Fibroblast of lung (primary cell): Measurements from ENCODE around the gene ERAP2. TPM values are rescaled to one million over a fixed set of nuclear protein-coding genes. Genes with fewer than 3 reads are reported as not detected.
A peak's percentile ranks its signal among the peaks of the same experiment; 100 is the strongest.

ENCODE experiments used
- DNase-seq, 2 donors: peaks; one replicate each; pipeline versions ENCODE4 v3.0.0 to v3.0.0-alpha.2; 2010; ENCODE audit warnings: low read depth in 2 of 2
- H2AFZ ChIP-seq: 2 replicates; pipeline ENCODE4 v1.5.1; 2012; ENCODE audit warnings: low read length, control low read depth, inconsistent platforms
- H3K27ac ChIP-seq: 2 replicates; pipeline ENCODE4 v1.5.1; 2011; ENCODE audit warnings: low read length, control low read depth; ENCODE audit not compliant: insufficient read depth
- H3K27me3 ChIP-seq: 2 replicates; pipeline ENCODE4 v1.5.1; 2011; ENCODE audit warnings: mild to moderate bottlenecking, low read length; ENCODE audit not compliant: control insufficient read depth, insufficient read depth
- H3K36me3 ChIP-seq: 2 replicates; pipeline ENCODE4 v1.5.1; 2011; ENCODE audit warnings: low read length; ENCODE audit not compliant: control insufficient read depth, insufficient read depth
- H3K4me1 ChIP-seq: 2 replicates; pipeline ENCODE4 v1.5.1; 2011; ENCODE audit warnings: low read length; ENCODE audit not compliant: control insufficient read depth, insufficient read depth; ENCODE audit errors: extremely low read depth
- H3K4me2 ChIP-seq: 2 replicates; pipeline ENCODE4 v1.5.1; 2011; ENCODE audit warnings: low read length, control low read depth; ENCODE audit not compliant: insufficient read depth; ENCODE audit errors: extremely low read depth
- H3K4me3 ChIP-seq, 4 experiments: fragments of 200-600 bp in 1 of 4; sonication (generic) in 1 of 4; replicated peaks in 1 of 4; 2 replicates each; pipeline ENCODE4 v1.5.1; 2011 to 2016; ENCODE audit warnings: low read length in 4 of 4, low read depth in 3 of 4, mild to moderate bottlenecking in 3 of 4, control low read depth in 2 of 4, inconsistent platforms in 1 of 4, mixed read lengths in 1 of 4; ENCODE audit not compliant: insufficient read depth in 1 of 4; ENCODE audit errors: control extremely low read depth in 1 of 4
- H3K79me2 ChIP-seq: 2 replicates; pipeline ENCODE4 v1.5.1; 2012; ENCODE audit warnings: mild to moderate bottlenecking, low read length, inconsistent platforms; ENCODE audit not compliant: control insufficient read depth, insufficient read depth
- H3K9ac ChIP-seq: 2 replicates; pipeline ENCODE4 v1.5.1; 2011; ENCODE audit warnings: mild to moderate bottlenecking, low read length, control low read depth; ENCODE audit not compliant: insufficient read depth
- H3K9me3 ChIP-seq: 2 replicates; pipeline ENCODE4 v1.5.1; 2012; ENCODE audit warnings: low read depth, low read length; ENCODE audit not compliant: control insufficient read depth, insufficient read depth
- H4K20me1 ChIP-seq: 2 replicates; pipeline ENCODE4 v1.5.1; 2011; ENCODE audit warnings: low read length; ENCODE audit not compliant: control insufficient read depth, insufficient read depth; ENCODE audit errors: extremely low read depth
- EZH2 ChIP-seq: IDR thresholded peaks from 2 replicates; pipeline ENCODE4 v1.5.1; 2012; ENCODE audit warnings: low read length, control low read depth, mild to moderate bottlenecking; ENCODE audit errors: missing control alignments
- polyA plus RNA-seq, 2 donors: library from polyadenylated mRNA; depleted of rRNA in 1 of 2; stranded (reverse) in 1 of 2; unstranded in 1 of 2; fragments of >200 nt; gene quantifications; 2 replicates each; pipeline ENCODE4 v1.2.1, GENCODE V29; 2011 to 2012; ENCODE audit warnings: missing spikeins in 1 of 2
- total RNA-seq: library from RNA; depleted of rRNA; stranded (reverse); fragments of >200 nt; gene quantifications from 2 replicates; pipeline ENCODE4 v1.2.1, GENCODE V29; 2014
- TF ChIP-seq, protein P1 (sequence below), 2 donors: IDR thresholded peaks in 1 of 2; conservative IDR thresholded peaks in 1 of 2; 1 replicate in 1 of 2; 2 replicates in 1 of 2; pipeline ENCODE4 v1.5.1; 2011 to 2012; ENCODE audit warnings: low read length in 2 of 2, control low read depth in 1 of 2, inconsistent platforms in 1 of 2, low read depth in 1 of 2, mild to moderate bottlenecking in 1 of 2

Gene ERAP2
- total and polyA plus RNA-seq, 2 donors (not counting 1 experiment from before 2014, with no cell fraction given): 70.9 to 180 TPM

DNA sequence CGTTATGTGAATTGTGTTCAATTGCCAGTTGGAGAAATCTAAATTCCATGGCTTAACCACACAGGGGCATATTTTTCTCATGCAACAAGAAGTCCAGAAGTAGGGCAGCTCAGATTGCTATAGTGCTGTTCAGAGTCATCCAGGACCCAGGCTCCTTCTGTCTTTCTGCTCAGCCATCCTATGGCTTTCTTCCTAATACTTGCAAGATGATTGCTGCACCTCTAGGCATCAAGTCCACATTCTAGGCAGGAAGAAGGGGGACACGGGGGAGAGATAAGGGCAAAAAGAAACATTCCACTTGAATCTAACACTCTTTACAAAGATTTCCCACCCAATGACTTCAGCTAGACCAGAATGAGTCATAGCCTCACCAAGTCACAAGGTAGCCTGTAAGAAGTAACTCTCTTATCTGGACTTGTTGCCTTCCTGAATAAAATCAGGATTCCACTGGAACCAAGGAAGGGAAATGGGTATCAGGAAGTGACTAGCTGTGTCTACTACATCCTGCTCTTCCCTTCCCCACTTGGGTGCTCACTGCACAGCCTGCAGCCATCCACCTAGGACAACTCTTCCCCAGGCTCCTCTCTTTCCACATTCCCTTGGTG lies 5.3 kb downstream of the ERAP2 start:
- Histone ChIP-seq H3K9ac (no peak overlapping the region), H3K27me3 (no peaks in the 10 kb centered on the region), H4K20me1 (no peaks in the 10 kb centered on the region), H3K36me3 (no peaks in the 10 kb centered on the region), H3K27ac (peak overlapping the region; percentile 43), H3K4me3 (no peak overlapping the region), H3K4me2 (no peak overlapping the region), H3K79me2 (peaks cover 3% of the 10 kb centered on the region), H3K9me3 (no peaks in the 10 kb centered on the region), H3K4me1 (peaks cover 4% of the 10 kb centered on the region), H2AFZ (no peak overlapping the region)
- DNase-seq: peak; percentile 60 to 96
- no peak for TF ChIP-seq EZH2
- TF ChIP-seq, protein P1, sequence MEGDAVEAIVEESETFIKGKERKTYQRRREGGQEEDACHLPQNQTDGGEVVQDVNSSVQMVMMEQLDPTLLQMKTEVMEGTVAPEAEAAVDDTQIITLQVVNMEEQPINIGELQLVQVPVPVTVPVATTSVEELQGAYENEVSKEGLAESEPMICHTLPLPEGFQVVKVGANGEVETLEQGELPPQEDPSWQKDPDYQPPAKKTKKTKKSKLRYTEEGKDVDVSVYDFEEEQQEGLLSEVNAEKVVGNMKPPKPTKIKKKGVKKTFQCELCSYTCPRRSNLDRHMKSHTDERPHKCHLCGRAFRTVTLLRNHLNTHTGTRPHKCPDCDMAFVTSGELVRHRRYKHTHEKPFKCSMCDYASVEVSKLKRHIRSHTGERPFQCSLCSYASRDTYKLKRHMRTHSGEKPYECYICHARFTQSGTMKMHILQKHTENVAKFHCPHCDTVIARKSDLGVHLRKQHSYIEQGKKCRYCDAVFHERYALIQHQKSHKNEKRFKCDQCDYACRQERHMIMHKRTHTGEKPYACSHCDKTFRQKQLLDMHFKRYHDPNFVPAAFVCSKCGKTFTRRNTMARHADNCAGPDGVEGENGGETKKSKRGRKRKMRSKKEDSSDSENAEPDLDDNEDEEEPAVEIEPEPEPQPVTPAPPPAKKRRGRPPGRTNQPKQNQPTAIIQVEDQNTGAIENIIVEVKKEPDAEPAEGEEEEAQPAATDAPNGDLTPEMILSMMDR (conservative IDR thresholded peaks at IDR 0.05 in 1 of 2, IDR thresholded peaks at IDR 0.05 in 1 of 2; ENCODE audit: low read depth in 1 of 2, low read length in 2 of 2): no peak

DNA sequence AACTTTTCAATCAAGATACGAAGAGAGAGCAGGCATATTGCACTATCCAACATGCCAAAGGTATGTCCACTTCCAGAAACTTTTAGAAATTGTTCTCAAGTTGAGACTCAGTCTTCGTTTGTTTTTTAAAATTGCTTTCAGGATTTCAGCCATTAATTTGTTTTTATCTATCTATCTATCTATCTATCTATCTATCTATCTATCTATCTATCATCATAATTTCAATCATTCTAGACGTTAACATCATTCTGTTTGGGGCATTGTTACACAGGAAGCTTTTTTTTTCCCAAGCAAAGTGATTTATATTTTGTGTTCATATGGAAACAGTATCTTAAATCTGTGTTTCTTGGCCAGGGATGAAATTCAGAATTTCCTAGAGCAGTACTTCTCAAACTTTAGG lies 7.6 kb downstream of the ERAP2 start:
- Histone ChIP-seq H3K4me2 (no peak overlapping the region), H3K4me1 (peaks cover 4% of the 10 kb centered on the region), H2AFZ (no peak overlapping the region), H3K4me3 (no peak overlapping the region), H3K27me3 (no peaks in the 10 kb centered on the region), H4K20me1 (no peaks in the 10 kb centered on the region), H3K79me2 (no peaks in the 10 kb centered on the region), H3K27ac (no peak overlapping the region), H3K9ac (no peak overlapping the region), H3K36me3 (no peaks in the 10 kb centered on the region), H3K9me3 (no peaks in the 10 kb centered on the region)
- no peak for TF ChIP-seq EZH2
- TF ChIP-seq, protein P1 (conservative IDR thresholded peaks at IDR 0.05 in 1 of 2, IDR thresholded peaks at IDR 0.05 in 1 of 2; ENCODE audit: low read depth in 1 of 2, low read length in 2 of 2): no peak
- no peak for DNase-seq

DNA sequence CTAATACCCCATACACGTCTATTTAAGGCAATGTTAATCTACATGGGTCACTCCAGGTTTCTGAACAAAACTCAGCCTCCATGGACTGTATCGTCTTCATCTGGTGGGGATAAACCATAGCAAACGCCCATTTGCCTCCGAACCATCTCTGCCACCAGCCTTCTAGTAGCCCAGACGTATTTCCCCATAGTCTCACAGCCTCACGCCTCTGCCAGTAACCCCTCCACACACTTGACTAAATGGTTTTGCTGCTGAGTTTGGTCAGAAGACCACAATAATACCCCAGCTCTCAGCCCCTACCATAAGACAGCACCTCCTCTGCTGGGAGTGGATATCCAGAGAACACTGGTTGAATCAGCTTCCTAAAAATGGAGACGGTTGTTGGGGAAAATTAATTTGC lies 8.7 kb downstream of the ERAP2 start:
- no peak overlapping the region for H3K9ac ChIP-seq
- peaks cover 4% of the 10 kb centered on the region for H3K4me1 ChIP-seq
- H3K27ac ChIP-seq: no peak overlapping the region
- TF ChIP-seq, protein P1 (conservative IDR thresholded peaks at IDR 0.05 in 1 of 2, IDR thresholded peaks at IDR 0.05 in 1 of 2; ENCODE audit: low read depth in 1 of 2, low read length in 2 of 2): no peak
- no peaks in the 10 kb centered on the region for H4K20me1 ChIP-seq
- no peak overlapping the region for H2AFZ ChIP-seq
- no peak overlapping the region for H3K4me3 ChIP-seq
- H3K9me3 ChIP-seq: no peaks in the 10 kb centered on the region
- no peak for DNase-seq
- H3K36me3 ChIP-seq: no peaks in the 10 kb centered on the region
- no peaks in the 10 kb centered on the region for H3K79me2 ChIP-seq
- no peak overlapping the region for H3K4me2 ChIP-seq
- no peaks in the 10 kb centered on the region for H3K27me3 ChIP-seq
